HG03571 (cell line): ENCODE results near the gene MAD1L1.
A peak's percentile ranks its signal among the peaks of the same experiment; 100 is the strongest.

Source experiments
- ATAC-seq: cut with Tn5 transposase; IDR thresholded peaks from one replicate; pipeline ENCODE4 v1.9.1; 2021; ENCODE audit not compliant: unreplicated experiment

The MAD1L1 gene

GRCh38 chr7:2219136-2219535 is 13.6 kb downstream of the MAD1L1 start:
- no peak for ATAC-seq

- ATAC-seq: no peak
Measured at GRCh38 chr7:2218444-2218785, 14.3 kb downstream of the MAD1L1 start.

- no peak for ATAC-seq
Measured at GRCh38 chr7:2217716-2218443, 14.9 kb downstream of the MAD1L1 start.

- no peak for ATAC-seq
Measured at GRCh38 chr7:2217206-2217605, 15.5 kb downstream of the MAD1L1 start.

GRCh38 chr7:2215851-2216250 is 16.9 kb downstream of the MAD1L1 start:
- ATAC-seq: no peak

GRCh38 chr7:2214636-2215035 is 18.1 kb downstream of the MAD1L1 start:
- ATAC-seq: no peak

GRCh38 chr7:2213551-2214215 is 19.1 kb downstream of the MAD1L1 start:
- no peak for ATAC-seq

- no peak for ATAC-seq
Measured at GRCh38 chr7:2212906-2213305, 19.8 kb downstream of the MAD1L1 start.

- no peak for ATAC-seq
Measured at GRCh38 chr7:2211926-2212325, 20.8 kb downstream of the MAD1L1 start.

GRCh38 chr7:2211259-2211880 is 21.4 kb downstream of the MAD1L1 start:
- no peak for ATAC-seq

GRCh38 chr7:2210551-2211258 is 22.0 kb downstream of the MAD1L1 start:
- no peak for ATAC-seq

GRCh38 chr7:2209961-2210323 is 22.8 kb downstream of the MAD1L1 start:
- no peak for ATAC-seq

GRCh38 chr7:2209146-2209960 is 23.4 kb downstream of the MAD1L1 start:
- ATAC-seq: peak; percentile 60

- no peak for ATAC-seq
Measured at GRCh38 chr7:2208712-2209111, 24.0 kb downstream of the MAD1L1 start.

GRCh38 chr7:2205036-2205780 is 27.5 kb downstream of the MAD1L1 start:
- no peak for ATAC-seq

GRCh38 chr7:2204446-2204845 is 28.3 kb downstream of the MAD1L1 start:
- no peak for ATAC-seq

- no peak for ATAC-seq
Measured at GRCh38 chr7:2203766-2204300, 28.9 kb downstream of the MAD1L1 start.

- ATAC-seq: no peak
Measured at GRCh38 chr7:2202901-2203765, 29.6 kb downstream of the MAD1L1 start.

- ATAC-seq: no peak
Measured at GRCh38 chr7:2202361-2202761, 30.4 kb downstream of the MAD1L1 start.
